Adrenal gland (tissue), 5 donors: Measurements from ENCODE around the gene GTPBP2.

Experiments used
- CTCF ChIP-seq, 6 experiments: fragments of 450-650 bp in 4 of 6; fragments of 200-600 bp in 2 of 6; sonication (generic) in 1 of 6; IDR thresholded peaks; 1 replicate in 5 of 6; 2 replicates in 1 of 6; pipeline versions ENCODE4 v1.5.1 to v1.8.0; 2016 to 2021; ENCODE audit warnings: antibody characterized with exemption in 6 of 6, mild to moderate bottlenecking in 2 of 6, moderate library complexity in 1 of 6
- POLR2A ChIP-seq, 2 donors: fragments of 450-650 bp; IDR thresholded peaks; one replicate each; pipeline ENCODE4 v1.6.1; 2017; ENCODE audit warnings: antibody characterized with exemption in 2 of 2, mild to moderate bottlenecking in 2 of 2, moderate library complexity in 1 of 2
- donor health status: DM: no; HTN: no; CAD: no.

GRCh38 chr6:43628393-43629103 lies 516 bp downstream of the GTPBP2 start:
- TF ChIP-seq POLR2A (IDR thresholded peaks at IDR 0.05) = peak in 1 of 2 donors; percentile 7
- TF ChIP-seq CTCF (IDR thresholded peaks at IDR 0.05) = no peak
